Measurements from ENCODE around the gene LETM1.

The LETM1 gene

DNA sequence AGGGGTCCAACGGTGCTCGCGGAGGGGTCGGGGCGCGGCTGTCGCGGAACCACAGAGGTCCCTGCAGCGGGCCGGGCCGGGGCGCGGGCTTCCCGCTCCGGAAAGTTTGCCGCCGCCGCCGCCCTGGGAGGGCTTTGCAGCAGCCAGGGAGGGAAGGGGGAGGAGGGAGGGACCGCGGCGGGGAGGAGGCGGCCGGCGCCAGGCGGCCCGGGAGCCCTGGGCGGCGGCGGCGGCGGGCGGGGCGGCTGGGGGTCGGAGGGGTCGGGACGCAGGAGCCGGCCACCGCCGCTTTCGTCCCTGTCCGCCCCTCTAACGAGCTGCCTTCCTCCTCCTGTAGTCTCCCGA lies 62.5 kb downstream of the LETM1 start:
- peak; percentile 23 for DNase-seq

DNA sequence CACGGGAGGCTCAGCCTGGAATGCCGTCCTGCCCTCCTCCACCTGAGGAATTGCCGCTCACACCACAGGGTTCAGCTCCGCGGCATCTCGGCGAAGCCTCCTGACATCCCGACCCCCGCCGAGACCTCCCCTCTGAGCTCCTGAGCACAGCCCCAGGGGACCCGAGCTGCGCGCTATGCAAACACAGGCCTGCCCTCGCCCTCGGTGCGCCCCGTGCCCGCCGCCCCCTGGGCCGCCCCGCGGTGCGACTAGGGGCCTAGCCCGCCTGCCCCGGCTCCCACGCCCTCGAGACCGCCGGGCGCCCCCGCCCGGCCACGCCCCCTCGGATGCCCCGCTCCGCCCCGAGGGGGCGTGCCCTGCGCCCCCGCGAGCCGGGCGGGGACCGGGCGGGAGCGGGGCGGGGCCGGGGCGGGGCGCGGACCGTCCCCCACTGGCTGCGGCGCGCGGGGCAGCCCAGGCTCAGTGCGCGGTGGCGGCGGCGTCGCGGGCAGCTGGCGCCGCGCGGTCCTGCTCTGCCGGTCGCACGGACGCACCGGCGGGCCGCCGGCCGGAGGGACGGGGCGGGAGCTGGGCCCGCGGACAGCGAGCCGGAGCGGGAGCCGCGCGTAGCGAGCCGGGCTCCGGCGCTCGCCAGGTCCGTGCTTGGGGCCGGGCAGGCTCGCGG lies 63.0 kb downstream of the LETM1 start, which contains the start of gene FGFR3:
Gene FGFR3, plus strand, starts transcription at position 462 of the 664 bp plus-strand sequence. CDS start 642 bp downstream, outside the sequence.
- DNase-seq, result no peak

DNA sequence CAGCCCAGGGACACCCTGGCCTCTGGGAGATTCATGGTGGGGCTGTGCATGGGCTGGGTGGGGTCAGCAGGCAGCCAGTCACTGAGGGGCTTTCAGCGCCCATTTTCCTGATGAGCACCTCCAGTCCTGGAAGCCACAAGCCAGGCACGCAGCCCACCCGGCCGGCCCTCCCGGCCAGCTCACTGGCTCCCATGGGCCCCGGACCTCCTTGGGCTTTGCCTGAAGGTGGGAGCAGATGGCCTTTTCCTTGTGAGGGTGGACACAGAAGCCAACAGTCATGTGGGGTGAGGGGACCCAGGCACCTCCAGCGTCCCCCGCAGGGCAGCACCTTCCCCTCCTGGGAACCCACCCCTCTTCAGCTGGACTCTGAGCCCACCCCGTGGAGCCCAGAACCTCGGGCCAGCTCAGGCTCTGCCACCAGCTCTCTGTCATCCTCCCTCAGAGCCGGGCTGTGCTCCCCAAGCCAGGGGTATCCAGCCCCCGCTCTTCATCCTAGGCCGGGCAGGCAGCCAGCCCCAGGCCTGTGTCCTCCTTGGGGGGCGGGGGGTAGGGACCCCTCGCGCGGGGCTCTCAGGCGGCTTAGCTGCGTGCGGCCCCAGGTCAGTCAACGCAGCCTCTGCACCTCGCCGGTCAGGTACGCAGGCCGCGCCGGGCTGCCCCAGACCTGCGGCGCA lies 63.7 kb downstream of the LETM1 start:
- DNase-seq, result no peak

DNA sequence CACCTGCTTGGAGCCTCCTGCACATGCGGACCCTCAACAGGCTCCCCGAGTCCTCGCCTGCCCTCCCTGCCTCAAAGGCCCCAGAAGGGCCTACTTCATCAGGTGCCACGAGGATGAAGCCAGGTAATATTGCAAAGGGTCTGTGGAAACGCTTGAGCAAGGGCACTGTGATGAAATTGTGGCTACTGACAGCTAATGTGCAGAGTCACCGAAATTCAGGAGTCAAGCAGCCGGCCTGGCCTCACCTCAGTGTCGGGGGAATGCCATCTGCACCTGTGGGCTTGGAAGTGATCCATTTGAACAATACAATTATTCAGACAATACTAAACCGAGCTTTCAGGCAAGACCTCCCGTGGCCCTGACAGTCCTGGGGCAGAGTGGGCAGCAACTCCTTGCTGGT lies 66.0 kb downstream of the LETM1 start:
- DNase-seq, result no peak

DNA sequence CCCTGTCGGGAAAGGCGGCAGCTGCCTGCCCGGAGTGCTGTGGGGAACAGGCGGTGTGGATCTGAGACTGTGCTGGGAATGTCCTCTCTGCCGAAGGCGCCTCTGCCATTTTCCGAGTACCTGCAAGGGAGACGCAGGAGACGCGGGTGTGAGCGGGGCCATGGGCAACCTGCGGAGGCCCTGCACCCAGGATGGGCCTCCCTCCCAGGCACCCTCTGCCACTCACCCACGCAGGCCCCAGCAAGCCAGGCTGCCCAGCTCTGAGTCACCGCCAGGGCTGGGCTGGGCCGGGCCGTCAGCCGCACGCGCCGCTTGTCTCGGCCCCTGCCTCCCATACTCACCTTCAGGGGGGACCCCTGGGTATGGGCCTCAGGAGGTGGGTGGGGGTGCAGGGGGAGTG lies 66.4 kb downstream of the LETM1 start:
- no peak for DNase-seq

DNA sequence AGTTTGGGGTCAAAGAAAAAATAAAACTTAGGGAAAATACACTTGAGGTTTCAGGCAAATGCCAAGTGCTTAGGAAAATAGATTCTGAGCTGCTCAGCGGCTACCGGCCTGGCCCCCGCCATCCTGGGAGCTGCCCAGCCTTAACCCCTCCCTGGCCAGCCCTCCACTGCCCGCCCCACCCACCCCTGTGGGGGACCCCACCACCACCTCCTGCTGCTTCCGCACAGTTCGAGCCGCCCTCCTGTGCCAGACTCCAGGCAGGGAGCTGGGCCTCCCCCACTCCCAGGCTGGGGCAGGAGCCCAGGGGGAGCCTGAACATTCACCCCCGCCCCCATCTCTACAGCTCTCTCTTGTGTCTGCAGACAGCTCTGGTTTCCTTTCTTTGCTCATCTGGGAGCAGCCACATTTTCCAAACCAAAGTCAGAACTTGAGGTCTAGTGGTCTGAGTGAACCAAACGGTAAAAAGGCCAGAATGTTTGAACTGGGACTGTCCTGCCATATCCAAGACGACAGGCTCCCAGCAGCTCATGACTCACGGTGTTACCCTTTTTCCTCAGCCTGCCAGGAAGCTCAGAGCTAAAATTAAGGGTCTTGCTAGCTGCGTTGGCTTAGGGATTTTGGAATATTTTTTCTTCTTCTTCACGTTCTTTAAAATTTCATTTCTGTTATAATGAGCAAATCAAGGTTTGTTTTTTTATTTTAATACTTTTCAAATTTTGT lies 67.5 kb downstream of the LETM1 start:
- DNase-seq, result no peak

DNA sequence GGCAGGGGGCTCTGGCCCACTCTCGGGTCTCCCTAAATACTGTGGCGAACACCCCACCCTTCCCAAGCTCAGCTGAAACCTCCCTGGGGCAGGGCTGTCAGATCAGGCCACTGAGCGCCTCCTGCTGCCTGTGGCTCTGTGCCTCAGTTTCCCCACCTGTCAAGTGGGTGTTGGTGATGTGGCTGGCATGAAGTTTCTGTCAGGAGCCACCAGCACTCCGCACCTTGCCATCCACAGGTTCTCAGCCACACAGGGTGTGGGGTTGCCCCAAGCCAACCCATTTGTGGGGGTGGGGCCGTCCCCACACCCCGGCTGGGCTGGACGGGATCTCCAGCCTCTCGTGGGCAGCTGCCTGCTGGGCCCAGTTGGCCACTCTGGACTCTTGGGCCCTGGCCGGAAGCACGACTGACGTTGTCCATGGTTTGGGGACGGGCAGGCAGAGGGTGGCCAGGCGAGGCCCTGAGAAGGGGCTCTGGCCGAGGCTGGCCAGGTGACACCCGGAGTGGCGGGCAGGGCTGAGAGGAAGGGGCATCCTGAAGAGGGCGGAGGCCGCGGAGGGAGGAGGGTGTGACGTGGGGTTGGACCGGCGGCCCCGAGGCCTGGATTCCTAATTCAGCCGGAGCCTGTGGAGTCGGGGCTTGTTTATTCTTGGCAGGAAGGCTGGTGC lies 68.4 kb downstream of the LETM1 start:
- no peak for DNase-seq

DNA sequence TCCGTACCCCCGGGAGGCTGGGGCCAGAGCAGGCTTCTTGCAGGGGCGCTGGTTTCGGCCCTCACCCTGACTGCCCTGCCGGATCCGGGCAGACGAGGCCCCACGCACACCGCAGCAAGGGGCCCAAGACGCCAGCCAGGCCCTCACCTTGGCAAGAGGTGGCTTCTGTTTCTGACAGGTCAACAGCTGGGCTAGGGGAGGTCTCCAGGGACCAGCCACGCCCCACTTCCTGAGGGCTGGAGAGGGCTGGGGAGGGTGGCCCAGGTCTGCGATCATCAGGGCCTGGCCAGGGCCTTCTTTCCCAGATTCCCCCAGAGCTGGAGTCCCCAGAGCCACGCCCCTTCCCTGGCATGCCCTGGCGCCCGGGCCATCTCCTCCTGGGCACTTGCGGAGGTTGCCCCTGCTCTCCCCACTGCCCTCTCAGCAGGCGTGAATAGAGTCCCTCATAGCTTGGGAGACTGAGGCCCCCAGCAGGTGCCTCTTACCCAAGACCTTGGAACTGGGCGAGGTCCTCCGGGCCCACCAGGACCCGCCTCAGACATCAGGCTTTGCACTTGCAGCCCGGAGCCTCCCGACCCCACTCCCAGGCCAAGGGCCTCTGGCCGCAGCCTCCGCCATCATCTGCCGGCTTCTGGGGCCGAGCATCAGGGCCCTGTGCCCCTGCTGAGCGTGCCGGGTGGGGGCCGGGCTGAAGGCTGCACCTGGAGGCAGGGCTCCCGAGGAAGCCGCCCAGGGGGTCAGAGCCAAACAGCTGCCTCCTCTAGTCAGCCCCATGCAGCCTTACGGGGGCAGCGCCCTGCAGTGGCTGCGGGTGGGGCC lies 69.2 kb downstream of the LETM1 start:
- DNase-seq, result no peak

DNA sequence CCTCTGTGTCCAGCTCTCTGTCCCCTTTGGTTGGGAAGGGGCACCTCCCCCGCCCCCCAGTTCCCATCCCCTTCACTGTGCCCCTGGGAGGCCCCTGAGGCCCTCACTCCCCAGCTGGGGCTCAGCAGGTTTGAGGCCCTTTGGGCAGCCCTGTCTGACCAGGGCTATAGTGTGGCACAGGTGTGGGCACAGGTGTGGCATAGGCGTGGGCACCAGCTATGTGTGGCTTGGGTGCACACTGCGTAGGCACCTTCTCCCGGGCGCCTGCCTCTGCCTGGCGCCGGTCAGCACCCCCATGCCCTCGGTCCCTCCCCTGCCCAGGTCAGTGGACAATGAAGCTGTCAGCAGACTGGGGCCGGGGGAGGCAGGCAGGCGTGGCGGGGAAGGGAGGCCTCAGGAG lies 70.4 kb downstream of the LETM1 start:
- no peak for DNase-seq

DNA sequence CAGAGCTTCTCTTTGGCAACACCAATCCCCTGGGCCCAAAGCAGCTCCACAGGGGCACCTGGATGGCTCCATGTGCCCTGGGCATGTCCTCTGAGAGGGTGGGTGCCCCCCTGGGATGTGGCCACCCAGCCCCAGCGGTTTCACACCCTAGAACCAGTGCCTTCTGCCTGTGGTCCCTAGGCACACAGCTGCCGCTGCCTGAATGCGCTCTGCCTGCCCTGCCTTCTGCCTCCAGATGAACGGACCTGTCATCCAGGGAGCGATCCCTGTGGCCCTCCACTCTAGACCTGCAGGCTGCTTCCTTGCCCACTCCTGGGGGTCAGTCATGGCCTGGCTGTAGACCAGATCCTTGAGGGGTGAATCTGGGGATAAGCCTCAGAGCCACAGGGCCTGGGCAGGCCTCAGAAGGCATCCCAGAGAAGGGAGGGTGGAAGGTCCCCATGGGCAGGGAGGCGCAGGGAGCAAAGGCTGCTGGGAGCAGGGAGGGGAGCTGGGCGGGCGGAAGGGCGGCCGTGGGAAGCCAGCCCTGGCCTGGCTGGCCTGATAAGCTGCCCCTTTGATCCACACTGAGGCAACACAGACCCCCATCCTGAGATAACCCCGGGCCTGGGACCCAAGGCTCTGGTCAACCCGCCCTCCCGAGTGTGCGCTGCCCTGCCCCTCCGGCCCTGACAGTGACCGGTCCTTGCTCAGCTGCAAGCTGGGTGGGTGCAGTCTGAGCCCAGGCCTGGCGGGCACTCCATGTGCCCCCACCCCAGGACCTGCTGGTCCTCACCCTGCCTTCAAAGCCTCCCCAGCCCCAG lies 71.0 kb downstream of the LETM1 start:
- no peak for DNase-seq

DNA sequence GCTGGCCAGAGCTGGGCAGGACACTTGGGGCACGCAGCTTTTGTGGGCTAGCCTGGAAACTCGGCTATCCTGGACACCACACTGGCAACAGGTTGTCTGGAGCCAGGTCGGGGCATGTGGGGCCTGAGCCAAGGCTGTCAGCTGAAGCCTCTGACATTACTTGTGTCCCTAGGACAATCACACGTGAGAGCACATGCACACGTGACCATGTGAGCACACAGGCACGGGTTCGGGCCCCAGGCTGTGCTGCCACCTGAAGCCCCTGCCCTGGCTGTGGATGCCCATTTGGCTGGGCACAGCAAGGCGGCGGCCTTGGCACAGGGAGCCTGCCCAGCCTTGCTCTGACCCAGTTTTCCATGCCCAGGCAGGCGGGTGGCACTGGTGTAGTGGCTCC lies 71.6 kb downstream of the LETM1 start:
- DNase-seq, result no peak

DNA sequence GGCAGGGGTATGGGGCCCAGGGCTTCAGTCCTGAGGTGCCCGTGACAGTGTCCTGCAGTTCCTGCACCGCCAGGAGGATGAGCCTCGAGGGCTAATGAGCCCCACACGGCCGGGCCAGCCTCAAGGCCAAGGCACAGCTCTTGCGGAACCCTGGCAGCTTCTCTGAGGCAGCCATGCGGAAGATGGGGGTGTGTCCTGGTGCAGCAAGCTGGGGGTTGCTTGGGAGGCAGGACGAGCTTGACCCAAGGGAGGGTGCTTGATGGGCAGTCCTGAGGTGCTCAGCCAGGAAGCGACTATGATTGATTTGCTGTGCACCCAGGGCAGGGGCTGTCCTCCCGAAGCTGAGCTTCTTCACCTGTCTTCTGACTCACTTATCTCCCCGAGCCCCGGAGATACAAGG lies 72.0 kb downstream of the LETM1 start:
- DNase-seq, result no peak

DNA sequence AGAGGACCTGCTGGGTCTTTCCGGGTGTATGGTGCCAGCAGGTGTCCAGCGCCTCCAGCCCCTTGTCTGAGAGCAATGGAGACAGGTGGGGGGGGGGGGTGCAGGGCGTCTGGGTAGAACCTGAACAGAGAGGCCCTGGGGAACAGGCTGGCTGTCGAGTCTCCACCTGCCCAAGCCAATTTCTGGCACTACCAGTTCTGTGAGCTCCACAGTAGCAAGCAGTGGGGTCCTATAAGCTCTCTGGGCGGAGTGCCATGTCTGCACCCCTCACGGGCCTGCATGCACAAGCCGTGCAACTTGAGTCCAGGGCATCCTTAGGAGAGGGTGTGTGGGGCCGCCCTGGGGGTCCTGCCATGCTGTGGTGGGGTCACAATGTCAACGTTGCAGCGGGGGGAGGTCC lies 72.9 kb downstream of the LETM1 start:
- DNase-seq, result no peak

DNA sequence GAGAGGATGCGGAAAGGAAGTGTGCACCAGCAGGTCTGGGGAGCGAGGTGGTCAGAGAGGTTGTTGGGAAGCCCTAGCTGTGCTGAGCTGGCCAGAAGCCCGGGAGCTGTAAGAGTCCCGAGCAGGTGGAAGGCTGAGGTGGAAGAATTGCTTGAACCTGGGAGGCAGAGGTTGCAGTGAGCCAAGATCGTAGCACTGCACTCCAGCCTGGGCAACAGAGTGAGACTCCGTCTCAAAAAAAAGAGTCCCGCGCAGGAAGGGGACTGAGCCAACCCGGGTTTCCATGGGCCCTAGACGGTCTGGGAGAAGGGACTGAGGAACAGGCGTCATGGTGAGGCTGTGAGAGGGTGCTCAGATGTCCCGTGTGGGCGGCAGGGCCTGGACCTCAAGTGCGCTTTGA lies 75.5 kb downstream of the LETM1 start:
- no peak for DNase-seq

DNA sequence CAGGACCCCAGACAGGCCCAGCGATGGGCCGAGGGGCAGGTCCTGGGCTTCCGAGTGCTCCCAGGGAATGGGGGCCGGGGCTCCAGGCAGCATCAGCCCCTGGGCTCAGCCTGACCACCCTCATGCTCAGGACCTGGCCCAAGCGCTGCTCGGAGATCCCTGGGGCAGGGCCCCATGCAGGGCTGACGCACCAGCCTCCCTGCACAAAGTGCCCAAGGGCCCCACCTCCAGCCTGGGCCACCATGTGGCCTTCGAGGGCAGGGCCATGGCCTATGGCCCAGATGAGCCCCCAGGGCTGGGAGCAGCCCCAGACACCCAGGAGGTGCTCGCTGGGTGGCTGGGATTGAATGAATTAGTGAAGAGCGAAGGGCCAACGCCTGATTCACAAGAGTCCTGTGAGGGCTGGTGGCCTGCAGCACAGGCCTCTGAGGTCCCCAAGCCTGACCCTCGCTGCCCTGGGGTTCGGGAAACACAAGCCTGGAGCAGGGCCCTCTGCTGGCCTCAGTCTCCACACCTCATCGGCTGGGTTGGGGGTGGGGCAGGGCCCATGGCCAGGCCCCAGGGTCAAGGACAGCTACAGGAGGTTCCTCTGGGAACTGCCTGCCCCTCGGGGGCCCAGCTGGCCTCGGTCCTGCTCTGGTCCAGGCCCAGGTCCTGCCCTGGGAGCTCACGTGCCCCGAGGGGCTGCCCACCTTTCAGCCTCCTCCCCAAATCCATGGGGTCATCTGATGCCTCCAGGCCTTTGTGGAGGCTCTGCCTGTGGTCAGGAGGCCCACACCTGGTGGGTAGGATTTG lies 76.2 kb downstream of the LETM1 start:
- no peak for DNase-seq

DNA sequence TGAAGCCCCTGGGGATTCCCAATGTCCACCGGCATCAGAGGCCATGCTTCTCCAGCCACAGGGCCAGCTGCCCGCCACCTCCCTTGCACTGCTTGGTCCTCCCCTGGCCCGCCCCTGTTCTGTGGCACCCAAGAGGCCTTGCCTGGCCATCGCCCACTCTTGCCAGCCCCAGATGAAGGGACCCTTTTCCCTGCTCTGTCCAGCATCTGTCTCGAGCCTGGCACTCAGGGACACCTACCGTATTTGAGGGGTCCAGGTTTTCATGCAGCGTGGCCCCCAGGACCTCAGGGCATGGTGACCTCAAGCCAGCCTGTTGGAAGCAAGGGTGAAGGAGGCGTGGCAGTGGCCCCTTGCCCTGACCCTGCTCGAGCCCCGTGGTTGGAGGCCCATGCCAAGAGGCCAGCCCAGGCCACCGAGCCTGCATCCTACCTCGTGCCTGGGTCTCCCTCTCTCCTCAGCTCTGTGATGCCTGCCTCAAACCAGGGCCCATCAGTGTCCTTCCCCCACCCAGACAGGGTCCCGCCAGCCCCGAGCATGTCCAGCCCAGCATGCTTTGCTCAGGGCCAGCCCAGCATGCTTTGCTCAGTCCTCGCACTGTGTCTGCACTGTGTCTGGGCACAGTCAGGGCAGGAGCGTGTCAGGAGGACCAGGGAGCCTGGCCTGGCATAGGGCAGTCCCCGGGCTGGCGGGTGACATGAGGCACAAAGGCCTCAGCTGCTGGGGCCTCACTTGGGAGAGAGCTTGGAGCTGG lies 77.1 kb downstream of the LETM1 start:
- no peak for DNase-seq

DNA sequence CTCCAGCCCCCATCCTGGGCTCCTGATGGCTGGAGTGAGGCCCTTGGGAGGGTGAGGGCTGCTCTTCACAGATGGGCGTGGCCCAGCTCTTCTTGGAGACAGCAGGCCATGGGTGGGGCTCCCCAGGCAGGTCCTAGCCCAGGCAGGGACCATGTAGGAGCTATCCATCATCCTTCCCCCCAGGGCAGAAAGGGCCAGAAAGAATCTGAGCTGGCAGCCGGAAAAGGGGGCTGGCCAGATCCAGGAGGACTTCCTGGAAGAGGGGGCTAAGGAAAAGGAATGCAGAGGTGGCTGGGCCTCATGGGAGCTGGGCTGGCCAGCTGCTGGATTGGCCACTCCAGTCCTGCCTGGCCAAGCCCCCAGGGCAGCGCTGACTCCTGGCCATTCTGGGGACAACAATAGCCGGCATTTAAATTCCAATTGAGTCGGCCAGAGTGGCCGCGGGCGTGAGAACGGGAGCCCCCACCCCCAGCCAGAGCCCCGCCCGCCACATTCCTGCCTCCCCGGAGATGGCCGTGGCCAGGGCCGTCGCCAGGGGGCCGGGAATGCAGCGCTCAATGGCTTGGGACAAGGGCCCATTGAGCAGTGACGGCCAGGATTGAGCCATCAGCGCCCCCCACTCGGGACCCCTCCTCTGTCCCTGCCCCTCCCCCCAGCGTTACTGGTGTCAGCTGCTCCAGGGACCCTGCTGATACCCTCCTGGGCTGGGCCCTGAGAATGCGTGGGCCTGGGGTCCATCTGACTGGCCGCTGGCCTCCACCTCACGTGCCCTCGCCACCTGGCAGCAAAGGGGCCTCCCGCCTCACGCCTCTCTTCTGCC lies 77.9 kb downstream of the LETM1 start:
- DNase-seq, result no peak

DNA sequence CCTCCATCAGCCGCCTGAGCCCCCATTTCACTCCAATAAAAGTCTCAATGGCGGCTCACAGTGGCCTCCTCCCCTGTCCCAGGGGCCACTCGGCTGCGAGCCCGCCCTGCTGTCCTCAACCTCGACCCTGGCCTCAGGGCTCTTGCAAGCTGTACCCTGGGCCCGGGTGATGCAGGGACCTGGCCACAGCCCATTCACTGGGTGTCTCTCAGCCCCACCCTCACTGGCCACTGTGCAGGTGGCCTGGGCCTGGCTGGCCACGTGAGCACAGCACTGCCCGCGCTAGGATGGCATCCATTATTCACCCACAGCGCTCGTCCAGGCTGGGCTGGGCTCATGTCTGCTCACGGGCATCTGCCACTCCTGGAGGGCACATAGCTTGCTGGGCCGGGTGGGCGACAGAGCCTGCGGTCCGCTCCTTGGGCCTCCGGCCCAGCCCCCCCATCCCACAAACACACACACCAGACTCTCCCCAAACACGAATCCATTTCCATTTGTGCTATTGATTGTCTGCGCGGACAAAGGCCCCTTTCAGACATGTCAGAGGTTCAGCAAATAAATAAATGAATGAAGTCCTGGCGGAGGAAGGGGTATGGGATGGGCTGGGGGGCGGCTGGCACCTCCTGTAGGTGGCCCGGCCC lies 79.3 kb downstream of the LETM1 start:
- DNase-seq, result no peak

All from activated gamma-delta T cell (primary cell).